RWPE2 (cell line): ENCODE data around the gene BRCA2.

ENCODE experiments used
- ATAC-seq: fragments of 200-7000 bp; cut with Tn5 transposase; 3 replicates; pipeline ENCODE4 v1.9.1; 2021; ENCODE audit warnings: low read depth
- DNase-seq: peaks from one replicate; pipeline ENCODE4 v3.0.0-alpha.2; 2020; ENCODE audit warnings: low spot score
- H3K27ac ChIP-seq: fragments of 450-650 bp; 2 replicates; pipeline ENCODE4 v1.5.1; 2017; ENCODE audit warnings: mild to moderate bottlenecking; ENCODE audit not compliant: poor library complexity, severe bottlenecking
- H3K27me3 ChIP-seq: fragments of 250-450 bp; sonication (Bioruptor Pico); 2 replicates; pipeline ENCODE4 v1.5.1; 2021; ENCODE audit warnings: mild to moderate bottlenecking, moderate library complexity; ENCODE audit not compliant: insufficient read depth, poor library complexity, severe bottlenecking
- H3K36me3 ChIP-seq: fragments of 250-450 bp; sonication (Bioruptor Pico); 2 replicates; pipeline ENCODE4 v1.5.1; 2020; ENCODE audit warnings: low read depth, mild to moderate bottlenecking, moderate library complexity
- H3K4me1 ChIP-seq: fragments of 250-450 bp; sonication (Bioruptor Pico); 2 replicates; pipeline ENCODE4 v1.5.1; 2021; ENCODE audit warnings: mild to moderate bottlenecking, moderate library complexity; ENCODE audit not compliant: insufficient read depth, poor library complexity, severe bottlenecking
- H3K4me3 ChIP-seq: fragments of 250-450 bp; sonication (Bioruptor Pico); 2 replicates; pipeline ENCODE4 v1.5.1; 2021; ENCODE audit warnings: mild to moderate bottlenecking, moderate library complexity; ENCODE audit not compliant: severe bottlenecking
- H3K9me3 ChIP-seq: fragments of 250-450 bp; sonication (Bioruptor Pico); 2 replicates; pipeline ENCODE4 v1.5.1; 2021; ENCODE audit warnings: mild to moderate bottlenecking, moderate library complexity; ENCODE audit not compliant: severe bottlenecking
- TF ChIP-seq, protein P1 (sequence below): fragments of 450-650 bp; IDR thresholded peaks from one replicate; pipeline ENCODE4 v1.5.1; 2017; ENCODE audit warnings: mild to moderate bottlenecking, moderate library complexity; ENCODE audit not compliant: poor library complexity, severe bottlenecking

BRCA2 gene

DNA sequence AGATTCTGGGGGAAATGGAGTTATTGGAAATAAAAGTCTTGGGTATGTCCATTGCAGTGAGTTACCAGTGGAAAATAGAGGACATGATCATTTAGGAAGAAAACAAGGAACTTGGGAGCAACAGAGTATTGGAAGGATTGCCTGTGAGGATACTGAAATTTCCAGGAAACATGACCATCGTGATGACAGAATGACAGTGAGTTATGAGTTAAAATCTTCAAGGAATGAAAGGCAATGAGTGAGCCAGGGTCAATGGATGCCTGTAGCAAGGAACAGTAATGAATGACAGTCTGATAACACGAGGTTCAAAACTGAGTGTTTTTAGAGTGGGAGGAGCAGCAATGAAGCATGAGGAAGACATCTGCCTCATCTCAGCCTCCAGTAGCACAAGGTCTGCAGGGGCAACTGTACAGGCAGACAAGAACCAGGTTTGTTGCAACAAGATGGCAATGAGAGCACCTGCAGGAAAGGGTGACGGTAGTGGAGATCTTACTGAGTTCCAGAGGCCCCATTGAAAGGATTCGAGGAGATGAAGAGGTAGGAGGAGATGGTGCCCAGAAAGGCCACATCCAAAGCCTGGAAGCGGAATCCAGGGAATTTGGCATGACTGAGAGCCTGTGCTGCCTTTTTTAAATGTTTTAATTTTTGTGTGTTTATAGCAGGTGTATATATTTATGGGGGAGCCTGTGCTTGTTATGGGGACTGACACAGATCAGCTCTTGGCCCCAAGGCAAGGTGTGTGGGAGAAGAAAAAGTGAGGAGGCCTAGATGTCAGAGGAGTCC lies 68.7 kb downstream of the BRCA2 start:
- H3K9me3 ChIP-seq, result no peaks in the 10 kb centered on the region
- H3K27me3 ChIP-seq, result no peaks in the 10 kb centered on the region
- H3K4me1 ChIP-seq, result no peaks in the 10 kb centered on the region
- no peak overlapping the region for H3K4me3 ChIP-seq
- TF ChIP-seq, protein P1, sequence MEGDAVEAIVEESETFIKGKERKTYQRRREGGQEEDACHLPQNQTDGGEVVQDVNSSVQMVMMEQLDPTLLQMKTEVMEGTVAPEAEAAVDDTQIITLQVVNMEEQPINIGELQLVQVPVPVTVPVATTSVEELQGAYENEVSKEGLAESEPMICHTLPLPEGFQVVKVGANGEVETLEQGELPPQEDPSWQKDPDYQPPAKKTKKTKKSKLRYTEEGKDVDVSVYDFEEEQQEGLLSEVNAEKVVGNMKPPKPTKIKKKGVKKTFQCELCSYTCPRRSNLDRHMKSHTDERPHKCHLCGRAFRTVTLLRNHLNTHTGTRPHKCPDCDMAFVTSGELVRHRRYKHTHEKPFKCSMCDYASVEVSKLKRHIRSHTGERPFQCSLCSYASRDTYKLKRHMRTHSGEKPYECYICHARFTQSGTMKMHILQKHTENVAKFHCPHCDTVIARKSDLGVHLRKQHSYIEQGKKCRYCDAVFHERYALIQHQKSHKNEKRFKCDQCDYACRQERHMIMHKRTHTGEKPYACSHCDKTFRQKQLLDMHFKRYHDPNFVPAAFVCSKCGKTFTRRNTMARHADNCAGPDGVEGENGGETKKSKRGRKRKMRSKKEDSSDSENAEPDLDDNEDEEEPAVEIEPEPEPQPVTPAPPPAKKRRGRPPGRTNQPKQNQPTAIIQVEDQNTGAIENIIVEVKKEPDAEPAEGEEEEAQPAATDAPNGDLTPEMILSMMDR, result no peak
- H3K27ac ChIP-seq, result no peak overlapping the region
- ATAC-seq (no peak), DNase-seq (no peak)
- H3K36me3 ChIP-seq, result peaks cover 40% of the 10 kb centered on the region

DNA sequence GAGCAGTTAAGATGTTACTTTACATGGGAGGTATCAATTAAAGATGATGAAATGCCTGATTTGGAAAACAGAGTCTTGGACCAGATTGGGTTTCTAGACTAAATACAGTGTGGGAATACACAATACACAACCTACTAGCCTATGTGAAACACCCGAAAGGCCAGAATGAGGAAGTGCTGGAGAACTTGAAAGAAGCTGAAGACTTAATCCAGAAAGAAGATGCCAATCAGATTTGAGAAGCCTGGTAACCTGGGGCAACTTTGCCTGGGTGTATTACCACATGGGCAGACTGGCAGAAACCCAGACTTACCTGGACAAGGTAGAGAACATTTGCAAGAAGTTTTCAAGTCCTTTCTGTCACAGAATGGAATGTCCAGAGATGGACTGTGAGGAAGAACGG lies 69.4 kb downstream of the BRCA2 start:
- peaks cover 33% of the 10 kb centered on the region for H3K36me3 ChIP-seq
- H3K4me3 ChIP-seq, result no peak overlapping the region
- H3K27me3 ChIP-seq, result no peaks in the 10 kb centered on the region
- no peak overlapping the region for H3K27ac ChIP-seq
- ATAC-seq, result no peak
- no peaks in the 10 kb centered on the region for H3K4me1 ChIP-seq
- TF ChIP-seq, protein P1, result no peak
- no peaks in the 10 kb centered on the region for H3K9me3 ChIP-seq
- DNase-seq, result no peak

DNA sequence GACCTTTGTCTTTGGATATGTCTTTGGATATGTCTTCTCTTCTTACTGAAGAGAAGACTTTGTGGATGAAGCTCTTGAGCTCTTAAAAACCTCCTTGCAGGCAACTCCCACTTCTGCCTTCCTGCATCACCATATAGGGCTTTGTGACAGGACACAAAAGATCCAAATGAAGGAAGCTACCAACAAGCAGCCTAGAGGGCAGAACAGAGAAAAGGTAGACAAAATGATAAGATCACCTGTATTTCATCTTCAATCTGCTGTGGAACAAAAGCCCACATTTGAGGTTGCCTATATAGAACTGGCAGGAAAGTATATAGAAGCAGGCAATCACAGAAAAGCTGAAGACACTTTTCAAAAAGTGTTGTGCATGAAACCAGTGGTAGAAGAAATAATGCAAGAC lies 70.1 kb downstream of the BRCA2 start:
- Histone ChIP-seq H3K36me3 (peaks cover 27% of the 10 kb centered on the region), H3K4me3 (no peak overlapping the region), H3K27ac (no peak overlapping the region), H3K9me3 (no peaks in the 10 kb centered on the region), H3K27me3 (no peaks in the 10 kb centered on the region), H3K4me1 (no peaks in the 10 kb centered on the region)
- ATAC-seq (no peak), DNase-seq (no peak)
- TF ChIP-seq, protein P1, result no peak

DNA sequence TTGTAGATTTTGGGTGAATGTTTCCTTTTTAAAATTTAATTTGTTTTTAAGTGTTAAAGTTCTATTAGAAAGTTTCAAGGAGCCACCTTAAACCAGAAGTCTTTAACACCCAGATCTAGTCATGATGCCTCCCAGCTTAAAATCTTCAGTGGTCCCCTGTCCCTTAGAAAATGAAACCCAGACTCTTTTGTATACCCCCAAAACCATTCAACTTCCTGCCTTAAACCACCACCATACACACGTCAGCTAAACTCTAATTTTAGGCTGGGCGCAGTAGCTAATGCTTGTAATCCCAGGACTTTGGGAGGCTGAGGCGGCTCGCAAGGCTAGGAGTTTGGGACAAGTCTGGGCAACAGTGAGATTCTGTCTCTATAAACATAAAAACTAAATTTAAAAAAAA lies 74.7 kb downstream of the BRCA2 start:
- TF ChIP-seq, protein P1, result no peak
- DNase-seq (no peak), ATAC-seq (no peak)
- no peak overlapping the region for H3K27ac ChIP-seq
- H3K9me3 ChIP-seq, result no peaks in the 10 kb centered on the region
- no peaks in the 10 kb centered on the region for H3K4me1 ChIP-seq
- H3K36me3 ChIP-seq, result peaks cover 15% of the 10 kb centered on the region
- H3K27me3 ChIP-seq, result no peaks in the 10 kb centered on the region
- no peak overlapping the region for H3K4me3 ChIP-seq

DNA sequence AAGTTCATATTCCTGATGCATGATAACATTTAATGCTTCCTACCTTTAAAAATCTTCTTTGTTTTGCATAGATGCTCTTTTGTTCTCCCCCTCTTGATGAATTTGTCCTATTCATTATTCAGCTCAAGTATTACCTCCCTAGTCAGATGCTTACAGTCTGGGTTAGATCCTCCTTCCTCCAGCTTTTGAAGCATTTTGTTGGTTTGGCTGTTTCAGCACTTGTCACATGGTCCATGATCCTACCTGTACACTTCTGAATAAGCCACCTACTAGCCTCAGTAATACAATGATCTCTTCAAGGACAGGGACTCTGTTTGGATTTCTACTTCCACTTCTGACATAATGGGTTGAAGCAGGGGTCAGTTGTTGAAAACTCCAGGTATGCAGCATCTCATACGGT lies 75.2 kb downstream of the BRCA2 start:
- Histone ChIP-seq H3K36me3 (peaks cover 20% of the 10 kb centered on the region), H3K27ac (no peak overlapping the region), H3K4me3 (no peak overlapping the region), H3K9me3 (no peaks in the 10 kb centered on the region), H3K27me3 (no peaks in the 10 kb centered on the region), H3K4me1 (no peaks in the 10 kb centered on the region)
- DNase-seq (no peak), ATAC-seq (no peak)
- TF ChIP-seq, protein P1, result no peak
